ENCODE results near the gene LRRC72.
"Not testable (repeated sequence)": the region's sequence is repeated elsewhere in the genome, so short reads cannot be mapped to it uniquely, and the experiment has no call there.

The LRRC72 gene

DNA sequence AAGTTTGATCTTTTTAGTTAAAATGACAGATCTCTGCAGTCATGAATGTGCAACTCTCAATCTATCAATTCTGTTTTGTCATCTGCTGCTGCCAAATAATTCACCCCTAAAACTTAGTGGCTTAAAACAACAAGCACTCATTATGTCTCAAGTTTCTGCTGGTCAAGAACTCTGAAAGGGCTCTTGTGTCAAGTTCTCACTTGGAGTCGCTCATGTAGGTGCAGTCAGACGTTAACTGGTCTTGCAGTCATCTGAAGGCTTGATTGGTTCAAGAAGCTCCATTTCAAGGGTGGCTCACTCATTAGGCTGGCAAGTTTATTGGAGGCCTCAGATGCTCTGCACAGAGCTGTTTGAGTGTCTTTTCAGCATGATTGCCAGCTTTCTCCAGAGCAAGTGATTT, 28.5 kb upstream of the LRRC72 start:
- DNase-seq (ENCODE audit: low spot score) (no peak), ATAC-seq (ENCODE audit: low read depth) (no peak)
- H3K4me1 ChIP-seq (ENCODE audit: insufficient read depth, poor library complexity, severe bottlenecking), result no peaks in the 10 kb centered on the region
- H3K36me3 ChIP-seq (ENCODE audit: low read depth), result no peaks in the 10 kb centered on the region
- TF ChIP-seq, protein P1, sequence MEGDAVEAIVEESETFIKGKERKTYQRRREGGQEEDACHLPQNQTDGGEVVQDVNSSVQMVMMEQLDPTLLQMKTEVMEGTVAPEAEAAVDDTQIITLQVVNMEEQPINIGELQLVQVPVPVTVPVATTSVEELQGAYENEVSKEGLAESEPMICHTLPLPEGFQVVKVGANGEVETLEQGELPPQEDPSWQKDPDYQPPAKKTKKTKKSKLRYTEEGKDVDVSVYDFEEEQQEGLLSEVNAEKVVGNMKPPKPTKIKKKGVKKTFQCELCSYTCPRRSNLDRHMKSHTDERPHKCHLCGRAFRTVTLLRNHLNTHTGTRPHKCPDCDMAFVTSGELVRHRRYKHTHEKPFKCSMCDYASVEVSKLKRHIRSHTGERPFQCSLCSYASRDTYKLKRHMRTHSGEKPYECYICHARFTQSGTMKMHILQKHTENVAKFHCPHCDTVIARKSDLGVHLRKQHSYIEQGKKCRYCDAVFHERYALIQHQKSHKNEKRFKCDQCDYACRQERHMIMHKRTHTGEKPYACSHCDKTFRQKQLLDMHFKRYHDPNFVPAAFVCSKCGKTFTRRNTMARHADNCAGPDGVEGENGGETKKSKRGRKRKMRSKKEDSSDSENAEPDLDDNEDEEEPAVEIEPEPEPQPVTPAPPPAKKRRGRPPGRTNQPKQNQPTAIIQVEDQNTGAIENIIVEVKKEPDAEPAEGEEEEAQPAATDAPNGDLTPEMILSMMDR (IDR thresholded peaks at IDR 0.05; ENCODE audit: poor library complexity, severe bottlenecking), result no peak
- no peak overlapping the region for H3K27ac ChIP-seq (ENCODE audit: poor library complexity, severe bottlenecking)
- H3K27me3 ChIP-seq (ENCODE audit: insufficient read depth, poor library complexity, severe bottlenecking), result no peaks in the 10 kb centered on the region
- no peak overlapping the region for H3K4me3 ChIP-seq (ENCODE audit: severe bottlenecking)
- H3K9me3 ChIP-seq (ENCODE audit: severe bottlenecking), result no peaks in the 10 kb centered on the region

DNA sequence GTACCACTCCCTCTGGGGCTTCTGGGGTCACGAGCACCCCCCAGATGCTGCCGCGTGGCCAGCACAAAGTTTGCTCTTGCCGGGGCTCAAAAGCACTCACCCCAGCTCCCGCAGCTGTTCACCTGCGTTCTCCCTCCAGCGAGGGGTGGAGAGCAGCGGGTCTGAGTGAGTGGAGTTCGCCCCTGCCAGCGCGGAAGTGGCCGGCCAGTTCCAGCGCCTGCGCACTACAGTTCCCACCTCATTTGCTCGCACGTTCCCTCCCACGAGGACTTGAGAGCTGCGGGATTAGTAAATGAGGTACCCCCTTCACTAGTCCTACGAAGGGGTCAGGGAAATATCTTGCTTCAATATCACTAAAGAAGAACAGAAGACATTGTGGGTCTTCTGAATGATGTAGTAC, 24.3 kb upstream of the LRRC72 start:
- Histone ChIP-seq H3K4me1 (ENCODE audit: insufficient read depth, poor library complexity, severe bottlenecking) (no peaks in the 10 kb centered on the region), H3K36me3 (ENCODE audit: low read depth) (no peaks in the 10 kb centered on the region), H3K27me3 (ENCODE audit: insufficient read depth, poor library complexity, severe bottlenecking) (no peaks in the 10 kb centered on the region), H3K4me3 (ENCODE audit: severe bottlenecking) (no peak overlapping the region), H3K9me3 (ENCODE audit: severe bottlenecking) (no peaks in the 10 kb centered on the region), H3K27ac (ENCODE audit: poor library complexity, severe bottlenecking) (no peak overlapping the region)
- no peak for DNase-seq (ENCODE audit: low spot score)
- TF ChIP-seq, protein P1 (IDR thresholded peaks at IDR 0.05; ENCODE audit: poor library complexity, severe bottlenecking), result no peak
- ATAC-seq (ENCODE audit: low read depth), result no peak

DNA sequence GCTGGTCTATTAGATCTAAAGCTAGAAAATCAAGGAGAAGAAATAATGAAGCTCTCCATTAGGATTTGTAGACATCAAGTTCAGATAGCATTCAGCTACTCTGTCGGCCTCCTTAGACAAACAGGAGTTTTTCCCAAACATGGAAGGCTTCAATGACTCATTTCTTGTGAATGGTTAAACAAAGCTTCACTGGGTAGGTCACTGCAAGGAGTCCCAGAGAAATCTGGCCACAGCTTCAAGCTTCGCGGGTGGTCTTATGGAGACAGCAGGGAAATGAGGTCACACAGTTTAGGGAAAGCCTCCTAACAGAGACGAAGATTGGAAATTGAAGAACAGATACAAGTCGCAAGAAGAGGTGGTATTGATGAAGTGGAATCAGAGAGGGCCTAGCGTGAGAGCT, 22.6 kb upstream of the LRRC72 start:
- no peaks in the 10 kb centered on the region for H3K9me3 ChIP-seq (ENCODE audit: severe bottlenecking)

DNA sequence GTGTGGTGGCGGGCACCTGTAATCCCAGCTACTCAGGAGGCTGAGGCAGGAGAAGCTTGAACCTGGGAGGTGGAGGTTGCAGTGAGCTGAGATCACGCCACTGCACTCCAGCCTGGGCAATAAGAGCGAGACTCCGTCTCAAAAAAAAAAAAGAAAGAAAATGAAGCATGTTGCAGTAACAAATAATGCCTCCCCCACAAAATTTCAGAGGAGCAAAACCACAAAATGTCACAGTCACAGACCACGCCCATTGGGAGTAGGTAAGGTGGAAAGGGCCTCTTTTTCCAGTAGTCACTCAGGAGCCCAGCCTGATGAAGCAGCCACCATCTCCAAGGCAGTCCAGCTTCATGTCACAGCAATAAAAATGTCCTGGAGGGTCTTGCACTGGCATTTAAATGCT, 20.2 kb upstream of the LRRC72 start:
- not testable (repeated sequence) for DNase-seq (ENCODE audit: low spot score); H3K27ac ChIP-seq (ENCODE audit: poor library complexity, severe bottlenecking); ATAC-seq (ENCODE audit: low read depth)

More for the DNA sequence above, 22.6 kb upstream of the LRRC72 start:
- Histone ChIP-seq H3K36me3 (ENCODE audit: low read depth) (no peaks in the 10 kb centered on the region), H3K27me3 (ENCODE audit: insufficient read depth, poor library complexity, severe bottlenecking) (no peaks in the 10 kb centered on the region), H3K4me1 (ENCODE audit: insufficient read depth, poor library complexity, severe bottlenecking) (no peaks in the 10 kb centered on the region), H3K4me3 (ENCODE audit: severe bottlenecking) (no peak overlapping the region), H3K27ac (ENCODE audit: poor library complexity, severe bottlenecking) (no peak overlapping the region)
- TF ChIP-seq, protein P1 (IDR thresholded peaks at IDR 0.05; ENCODE audit: poor library complexity, severe bottlenecking), result no peak
- no peak for ATAC-seq (ENCODE audit: low read depth)
- DNase-seq (ENCODE audit: low spot score), result no peak

DNA sequence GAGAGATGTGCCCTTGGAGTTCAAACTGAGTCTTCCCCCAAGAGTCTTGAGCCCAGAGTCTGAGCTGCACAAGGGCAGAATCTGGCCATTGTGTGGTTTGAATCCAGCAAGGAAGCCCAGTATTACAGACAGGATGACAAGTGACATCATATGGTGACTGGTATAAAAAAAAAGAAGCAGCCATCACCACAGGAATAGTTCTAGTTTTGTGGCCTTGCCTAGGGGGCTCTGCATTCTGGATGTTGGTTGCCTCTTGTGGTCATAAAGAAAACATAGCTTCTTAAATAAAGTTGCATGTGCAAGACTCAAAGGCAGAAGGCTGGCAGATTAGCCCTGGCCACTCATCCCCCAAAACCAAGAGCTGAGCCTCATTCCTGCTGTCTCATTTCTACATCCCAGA, 16.8 kb upstream of the LRRC72 start:
- no peak overlapping the region for H3K27ac ChIP-seq (ENCODE audit: poor library complexity, severe bottlenecking)

More for the DNA sequence above, 20.2 kb upstream of the LRRC72 start:
- not testable (repeated sequence) for H3K4me3 ChIP-seq (ENCODE audit: severe bottlenecking); H3K4me1 ChIP-seq (ENCODE audit: insufficient read depth, poor library complexity, severe bottlenecking); H3K27me3 ChIP-seq (ENCODE audit: insufficient read depth, poor library complexity, severe bottlenecking); H3K36me3 ChIP-seq (ENCODE audit: low read depth); H3K9me3 ChIP-seq (ENCODE audit: severe bottlenecking)

More for the DNA sequence above, 16.8 kb upstream of the LRRC72 start:
- Histone ChIP-seq H3K4me3 (ENCODE audit: severe bottlenecking) (no peak overlapping the region), H3K36me3 (ENCODE audit: low read depth) (no peaks in the 10 kb centered on the region), H3K27me3 (ENCODE audit: insufficient read depth, poor library complexity, severe bottlenecking) (no peaks in the 10 kb centered on the region), H3K9me3 (ENCODE audit: severe bottlenecking) (no peaks in the 10 kb centered on the region), H3K4me1 (ENCODE audit: insufficient read depth, poor library complexity, severe bottlenecking) (no peaks in the 10 kb centered on the region)
- DNase-seq (ENCODE audit: low spot score) (no peak), ATAC-seq (ENCODE audit: low read depth) (no peak)
- TF ChIP-seq, protein P1 (IDR thresholded peaks at IDR 0.05; ENCODE audit: poor library complexity, severe bottlenecking), result no peak
